K562 (cell line): ENCODE measurements around the gene UBALD2. TPM values are rescaled to one million over a fixed set of nuclear protein-coding genes. Genes with fewer than 3 reads are reported as not detected.

Experiments
- ARNT ChIP-seq, 2 experiments: fragments of 450-650 bp; IDR thresholded peaks; 2 replicates each; pipeline ENCODE4 v1.6.1; 2016; ENCODE audit warnings: mild to moderate bottlenecking in 1 of 2
- CHAMP1 ChIP-seq: fragments of 450-650 bp; IDR thresholded peaks from 2 replicates; pipeline ENCODE4 v1.6.1; 2016; ENCODE audit warnings: mild to moderate bottlenecking
- CTBP1 ChIP-seq: fragments of 450-650 bp; IDR thresholded peaks from 2 replicates; pipeline ENCODE4 v1.6.1; 2016; ENCODE audit warnings: borderline replicate concordance
- DACH1 ChIP-seq: fragments of 450-650 bp; IDR thresholded peaks from 2 replicates; pipeline ENCODE4 v1.6.1; 2018; ENCODE audit not compliant: partially characterized antibody
- KLF13 ChIP-seq: fragments of 450-650 bp; IDR thresholded peaks from 2 replicates; pipeline ENCODE4 v1.6.1; 2016; ENCODE audit warnings: missing genetic modification characterization, low read depth, mild to moderate bottlenecking, missing compliant biosample characterization, moderate library complexity, borderline replicate concordance
- MAZ ChIP-seq, 2 experiments: fragments of 450-650 bp in 1 of 2; sonication (generic) in 1 of 2; formaldehyde crosslinking; IDR thresholded peaks in 1 of 2; conservative IDR thresholded peaks in 1 of 2; 2 replicates each; pipeline versions ENCODE4 v1.4.0 to v1.5.0; 2020; ENCODE audit warnings: mild to moderate bottlenecking in 1 of 2, missing genetic modification reagents in 1 of 2
- MBD1 ChIP-seq: fragments of 250-450 bp; sonication (Bioruptor Pico); IDR thresholded peaks from 2 replicates; pipeline ENCODE4 v1.8.0; 2022; ENCODE audit warnings: inconsistent platforms
- MECOM ChIP-seq: fragments of 250-450 bp; sonication (Bioruptor Pico); IDR thresholded peaks from 2 replicates; pipeline ENCODE4 v1.8.0; 2022; ENCODE audit warnings: inconsistent platforms
- MEF2A ChIP-seq: IDR thresholded peaks from 2 replicates; pipeline ENCODE4 v1.6.1; 2011; ENCODE audit warnings: low read depth, mild to moderate bottlenecking, low read length, moderate library complexity; ENCODE audit not compliant: control insufficient read depth
- MXD1 ChIP-seq: fragments of 250-450 bp; sonication (Bioruptor Pico); IDR thresholded peaks from 2 replicates; pipeline ENCODE4 v1.8.0; 2021; ENCODE audit warnings: borderline replicate concordance, mild to moderate bottlenecking, moderate library complexity; ENCODE audit not compliant: poor library complexity, severe bottlenecking
- PHF21A ChIP-seq: fragments of 450-650 bp; IDR thresholded peaks from 2 replicates; pipeline ENCODE4 v1.6.1; 2017; ENCODE audit warnings: low read depth, borderline replicate concordance
- THAP12 ChIP-seq: fragments of 250-450 bp; sonication (Bioruptor Pico); IDR thresholded peaks from 2 replicates; pipeline ENCODE4 v1.9.0; 2021; ENCODE audit warnings: mild to moderate bottlenecking, inconsistent platforms
- ZNF134 ChIP-seq: fragments of 250-450 bp; sonication (Bioruptor Pico); conservative IDR thresholded peaks from 2 replicates; pipeline ENCODE4 v1.4.0; 2020
- ZNF140 ChIP-seq: fragments of 250-450 bp; sonication (Bioruptor Pico); IDR thresholded peaks from 2 replicates; pipeline ENCODE4 v1.8.0; 2021; ENCODE audit warnings: moderate library complexity, mild to moderate bottlenecking, inconsistent platforms
- polyA plus RNA-seq, 8 experiments: library from polyadenylated mRNA; depleted of rRNA in 4 of 8; stranded (reverse) in 5 of 8; unstranded in 3 of 8; fragments of >200 nt; fragmentation: Nextera tagmentation in 2 of 8; fragmentation: Illumina TruSeq in 1 of 8; extraction: Ambion mirVana in 2 of 8; extraction: Trizol in 1 of 8; gene quantifications; 2 replicates each; pipeline versions ENCODE4 v1.2.1 to v1.2.3, GENCODE V29; 2011 to 2014; ENCODE audit warnings: inconsistent platforms in 1 of 8, missing spikeins in 1 of 8
- total RNA-seq, 7 experiments: library from RNA; depleted of rRNA in 6 of 7; stranded (reverse); fragments of >200 nt in 6 of 7; fragmentation: Illumina TruSeq in 2 of 7; extraction: Trizol in 2 of 7; gene quantifications; 2 replicates each; pipeline versions ENCODE4 v1.2.1 to v1.2.3, GENCODE V29; 2011 to 2021; ENCODE audit warnings: low replicate concordance in 1 of 7

The UBALD2 gene
- total and polyA plus RNA-seq, 9 of the 15 experiments (the other 6 are each of a cell fraction or from before 2014, with no cell fraction given) = 2.3 to 94.1 (median 25.3) TPM

- TF ChIP-seq ARNT (IDR thresholded peaks at IDR 0.05) (no peak), PHF21A (no peak), CTBP1 (peak; percentile 61; the same call in 1 of the 2 replicates), ZNF134 (CRISPR knock-in tag) (no peak), MBD1 (CRISPR knock-in tag) (no peak), DACH1 (no peak), CHAMP1 (no peak), MAZ (CRISPR knock-in tag; conservative IDR thresholded peaks at IDR 0.05 in 1 of 2, IDR thresholded peaks at IDR 0.05 in 1 of 2) (peak in 1 of 2 experiments; percentile 67; a peak in 3 of 4 replicates), THAP12 (no peak), MEF2A (no peak), ZNF140 (no peak), KLF13 (tag) (no peak), MECOM (no peak), MXD1 (no peak)
Observed at GRCh38 chr17:76239538-76240274, 25.4 kb upstream of the UBALD2 start (continued).
